Esophagus squamous epithelium (tissue), 5 donors: ENCODE results near the gene SELENOO. TPM values are rescaled to one million over a fixed set of nuclear protein-coding genes. Genes with fewer than 3 reads are reported as not detected.

Source experiments
- DNase-seq: peaks from one replicate; lab custom pipeline; 2025; lab: John Stamatoyannopoulos, UW
- H3K27ac ChIP-seq, 4 donors: fragments of 200-600 bp; sonication (generic); one replicate each; pipeline ENCODE4 v1.5.1; 2016 to 2019; ENCODE audit warnings: mild to moderate bottlenecking in 1 of 4
- H3K27me3 ChIP-seq, 4 donors: fragments of 200-600 bp; sonication (generic); 1 replicate in 3 of 4; 2 replicates in 1 of 4; pipeline versions ENCODE4 v1.5.1 to v1.6.0; 2017 to 2021; ENCODE audit warnings: antibody characterized with exemption in 1 of 4
- H3K36me3 ChIP-seq, 3 donors: fragments of 200-600 bp; sonication (generic); one replicate each; pipeline ENCODE4 v1.5.1; 2016 to 2019
- H3K4me1 ChIP-seq, 3 donors: fragments of 200-600 bp; sonication (generic); one replicate each; pipeline ENCODE4 v1.5.1; 2017 to 2019
- H3K4me3 ChIP-seq, 4 donors: fragments of 200-600 bp; sonication (generic); 1 replicate in 3 of 4; 2 replicates in 1 of 4; pipeline ENCODE4 v1.5.1; 2016 to 2019; ENCODE audit warnings: mild to moderate bottlenecking in 2 of 4, moderate library complexity in 1 of 4
- H3K9me3 ChIP-seq, 3 donors: fragments of 200-600 bp; sonication (generic); one replicate each; pipeline ENCODE4 v1.5.1; 2016 to 2019
- POLR2A ChIP-seq, 4 donors: fragments of 450-650 bp; IDR thresholded peaks; one replicate each; pipeline ENCODE4 v1.6.1; 2017; ENCODE audit warnings: antibody characterized with exemption in 4 of 4, mild to moderate bottlenecking in 4 of 4, moderate library complexity in 3 of 4
- WGBS, 2 donors: methylation state at CpG; one replicate each; pipeline ENCODE4 v1.1.5; 2018; 5-methylcytosine and 5-hydroxymethylcytosine counted together
- intact Hi-C: fragments of 100-400 bp; cut with DNase I; formaldehyde crosslinking; loops from one replicate; pipeline ENCODE4 v1.15.0; 2022
- total RNA-seq, 4 donors: library from RNA; depleted of rRNA; stranded (reverse); fragments of >200 nt; gene quantifications; one replicate each; pipeline ENCODE4 v1.1.0, GENCODE V29; 2016
- TF ChIP-seq, protein P1 (sequence below), 6 experiments: fragments of 450-650 bp in 4 of 6; fragments of 200-600 bp in 2 of 6; sonication (generic) in 2 of 6; IDR thresholded peaks; one replicate each; pipeline ENCODE4 v1.5.1; 2016 to 2019; ENCODE audit warnings: antibody characterized with exemption in 6 of 6, mild to moderate bottlenecking in 4 of 6, moderate library complexity in 4 of 6
- donor health status: DM: yes; HTN: yes; CAD: no.

Gene SELENOO
- total RNA-seq, 4 donors from 2014 or later, result 23.9 to 36.3 (median 27.0) TPM

GRCh38 chr22:50216055-50216683, 15.4 kb downstream of the SELENOO start:
- TF ChIP-seq POLR2A (IDR thresholded peaks at IDR 0.05), result no peak
- TF ChIP-seq, protein P1, sequence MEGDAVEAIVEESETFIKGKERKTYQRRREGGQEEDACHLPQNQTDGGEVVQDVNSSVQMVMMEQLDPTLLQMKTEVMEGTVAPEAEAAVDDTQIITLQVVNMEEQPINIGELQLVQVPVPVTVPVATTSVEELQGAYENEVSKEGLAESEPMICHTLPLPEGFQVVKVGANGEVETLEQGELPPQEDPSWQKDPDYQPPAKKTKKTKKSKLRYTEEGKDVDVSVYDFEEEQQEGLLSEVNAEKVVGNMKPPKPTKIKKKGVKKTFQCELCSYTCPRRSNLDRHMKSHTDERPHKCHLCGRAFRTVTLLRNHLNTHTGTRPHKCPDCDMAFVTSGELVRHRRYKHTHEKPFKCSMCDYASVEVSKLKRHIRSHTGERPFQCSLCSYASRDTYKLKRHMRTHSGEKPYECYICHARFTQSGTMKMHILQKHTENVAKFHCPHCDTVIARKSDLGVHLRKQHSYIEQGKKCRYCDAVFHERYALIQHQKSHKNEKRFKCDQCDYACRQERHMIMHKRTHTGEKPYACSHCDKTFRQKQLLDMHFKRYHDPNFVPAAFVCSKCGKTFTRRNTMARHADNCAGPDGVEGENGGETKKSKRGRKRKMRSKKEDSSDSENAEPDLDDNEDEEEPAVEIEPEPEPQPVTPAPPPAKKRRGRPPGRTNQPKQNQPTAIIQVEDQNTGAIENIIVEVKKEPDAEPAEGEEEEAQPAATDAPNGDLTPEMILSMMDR (IDR thresholded peaks at IDR 0.05), result no peak
- Histone ChIP-seq H3K27ac (no peak overlapping the region), H3K9me3 (no peaks in the 10 kb centered on the region), H3K27me3 (no peaks in the 10 kb centered on the region), H3K4me3 (no peak overlapping the region), H3K36me3 (peaks cover 36 to 98% (median 57%) of the 10 kb centered on the region in 3 donors), H3K4me1 (peaks cover 0 to 11% (median 4%) of the 10 kb centered on the region in 3 donors)
- DNase-seq, result no peak
- intact Hi-C loops, result loop anchor here (10.0 kb wide), 1 partner anchor 291 kb away; no protein-coding TSS in a partner anchor
- WGBS, 2 donors, result 61 to 73% methylated on average over 2 to 3 of the region's 15 CpGs

- no peaks in the 10 kb centered on the region for H3K9me3 ChIP-seq
- no peak overlapping the region for H3K27ac ChIP-seq
- TF ChIP-seq, protein P1 (IDR thresholded peaks at IDR 0.05), result no peak
- TF ChIP-seq POLR2A (IDR thresholded peaks at IDR 0.05), result no peak
- H3K27me3 ChIP-seq, result no peaks in the 10 kb centered on the region
- no peak overlapping the region for H3K4me3 ChIP-seq
- DNase-seq, result no peak
- intact Hi-C loops, result loop anchor here (10.0 kb wide), 1 partner anchor 292 kb away; no protein-coding TSS in a partner anchor
- peaks cover 0 to 11% (median 4%) of the 10 kb centered on the region in 3 donors for H3K4me1 ChIP-seq
- WGBS, 2 donors, result 89 to 96% methylated on average over 20 to 22 of the region's 57 CpGs
- H3K36me3 ChIP-seq, result peaks cover 41 to 98% (median 65%) of the 10 kb centered on the region in 3 donors
Observed at GRCh38 chr22:50216684-50217520, 16.1 kb downstream of the SELENOO start.

GRCh38 chr22:50217543-50218152, 16.8 kb downstream of the SELENOO start:
- peaks cover 49 to 98% (median 67%) of the 10 kb centered on the region in 3 donors for H3K36me3 ChIP-seq
- peaks cover 0 to 11% (median 4%) of the 10 kb centered on the region in 3 donors for H3K4me1 ChIP-seq
- no peaks in the 10 kb centered on the region for H3K27me3 ChIP-seq
- intact Hi-C loops, result loop anchor here (10.0 kb wide), 1 partner anchor 293 kb away; no protein-coding TSS in a partner anchor
- H3K9me3 ChIP-seq, result no peaks in the 10 kb centered on the region
- H3K27ac ChIP-seq, result no peak overlapping the region
- no peak for DNase-seq
- 80 to 94% methylated on average over 2 to 3 of the region's 21 CpGs for WGBS, 2 donors
- H3K4me3 ChIP-seq, result no peak overlapping the region
- TF ChIP-seq POLR2A (IDR thresholded peaks at IDR 0.05), result no peak
- TF ChIP-seq, protein P1 (IDR thresholded peaks at IDR 0.05), result no peak

DNA sequence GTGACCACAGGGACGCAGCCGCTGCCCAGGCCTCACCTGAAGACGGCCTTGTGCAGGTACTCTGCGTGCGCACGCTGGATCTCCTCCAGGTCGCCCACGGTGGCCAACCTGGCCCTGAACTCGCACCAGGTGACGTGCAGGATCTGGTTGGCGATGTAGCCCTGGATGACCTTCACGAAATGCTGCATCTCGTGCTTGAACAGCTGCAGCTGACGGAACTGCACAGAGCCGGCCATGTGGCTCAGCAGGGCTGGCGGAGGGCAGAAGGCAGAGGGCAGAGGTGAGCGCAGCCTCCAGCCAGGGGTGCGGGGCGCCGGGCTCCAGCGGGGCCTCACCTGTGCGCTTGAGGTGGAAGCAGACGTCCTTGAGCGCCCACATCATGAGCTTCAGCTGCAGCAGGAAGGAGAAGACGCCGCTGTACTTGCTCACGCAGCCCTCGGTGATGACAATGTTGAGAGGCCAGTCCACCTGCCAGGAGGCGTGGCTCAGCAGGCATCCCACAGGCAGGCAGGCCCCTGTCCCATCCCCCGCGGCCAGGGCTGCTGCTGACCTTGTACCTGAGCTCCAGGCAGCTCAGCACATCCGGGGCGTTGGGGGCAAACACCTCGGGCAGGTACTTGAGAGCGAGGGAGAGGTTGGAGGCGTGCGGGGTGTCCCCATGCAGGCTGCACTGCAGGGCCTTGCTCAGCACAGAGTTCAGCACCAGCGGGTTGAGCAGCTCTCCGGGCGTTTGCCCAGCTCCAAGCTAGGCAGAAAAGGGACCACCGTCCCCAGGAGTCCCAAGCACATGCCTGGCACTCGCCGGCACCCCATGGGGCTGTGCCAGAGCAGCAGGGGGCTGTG, 17.6 kb downstream of the SELENOO start:
- H3K27me3 ChIP-seq, result no peaks in the 10 kb centered on the region

More for the DNA sequence above, 17.6 kb downstream of the SELENOO start:
- 67 to 71% methylated on average over 1 to 14 of the region's 43 CpGs for WGBS, 2 donors
- Histone ChIP-seq H3K4me3 (no peak overlapping the region), H3K9me3 (no peaks in the 10 kb centered on the region), H3K36me3 (peaks cover 55 to 98% (median 66%) of the 10 kb centered on the region in 3 donors), H3K27ac (no peak overlapping the region), H3K4me1 (peaks cover 0 to 11% (median 4%) of the 10 kb centered on the region in 3 donors)
- no peak for DNase-seq
- intact Hi-C loops, result loop anchor here (10.0 kb wide), 1 partner anchor 294 kb away; no protein-coding TSS in a partner anchor
- no peak for TF ChIP-seq POLR2A (IDR thresholded peaks at IDR 0.05)
- TF ChIP-seq, protein P1 (IDR thresholded peaks at IDR 0.05), result no peak
